ENCODE measurements around the gene COL5A1. TPM values are rescaled to one million over a fixed set of nuclear protein-coding genes. Genes with fewer than 3 reads are reported as not detected.
A peak's percentile ranks its signal among the peaks of the same experiment; 100 is the strongest.
"Not testable (repeated sequence)": the region's sequence is repeated elsewhere in the genome, so short reads cannot be mapped to it uniquely, and the experiment has no call there.

The COL5A1 gene
- total RNA-seq, 1 donor from 2014 or later, result 99.6 TPM

GRCh38 chr9:134681061-134681661 lies 39.6 kb downstream of the COL5A1 start:
- H3K9me3 ChIP-seq, result no peaks in the 10 kb centered on the region
- H3K4me1 ChIP-seq, result peaks cover 10 to 46% of the 10 kb centered on the region in 2 donors
- peak overlapping the region in 1 of 2 donors; percentile 19 for H3K4me3 ChIP-seq
- TF ChIP-seq CTCF (IDR thresholded peaks at IDR 0.05), result no peak
- no peak for DNase-seq (ENCODE audit: low spot score in 2 of 2)
- no peaks in the 10 kb centered on the region for H3K27me3 ChIP-seq
- peak overlapping the region; percentile 80 to 81 for H3K27ac ChIP-seq
- H3K36me3 ChIP-seq, result no peaks in the 10 kb centered on the region
- intact Hi-C loops (cut with DNase I), result no loop called here

- Histone ChIP-seq H3K4me3 (no peak overlapping the region), H3K36me3 (no peaks in the 10 kb centered on the region), H3K27me3 (no peaks in the 10 kb centered on the region), H3K9me3 (no peaks in the 10 kb centered on the region), H3K4me1 (peaks cover 10 to 44% of the 10 kb centered on the region in 2 donors), H3K27ac (peak overlapping the region; percentile 80 to 81)
- no peak for DNase-seq (ENCODE audit: low spot score in 2 of 2)
- intact Hi-C loops (cut with DNase I), result loop anchor here (2.0 kb wide), 1 partner anchor 19 kb away; no protein-coding TSS in a partner anchor
- TF ChIP-seq CTCF (IDR thresholded peaks at IDR 0.05), result peak in 2 of 3 experiments; percentile 4 to 13
Measured at GRCh38 chr9:134682026-134682425, 40.4 kb downstream of the COL5A1 start.

GRCh38 chr9:134682651-134683364 lies 41.2 kb downstream of the COL5A1 start:
- no peak for DNase-seq (ENCODE audit: low spot score in 2 of 2)
- Histone ChIP-seq H3K4me1 (peaks cover 10 to 44% of the 10 kb centered on the region in 2 donors), H3K4me3 (no peak overlapping the region), H3K27me3 (no peaks in the 10 kb centered on the region), H3K36me3 (no peaks in the 10 kb centered on the region), H3K27ac (peak overlapping the region; percentile 80 to 81), H3K9me3 (no peaks in the 10 kb centered on the region)
- TF ChIP-seq CTCF (IDR thresholded peaks at IDR 0.05), result no peak
- intact Hi-C loops (cut with DNase I), result loop anchor here (2.0 kb wide), 1 partner anchor 20 kb away; no protein-coding TSS in a partner anchor

- Histone ChIP-seq H3K9me3 (no peaks in the 10 kb centered on the region), H3K27ac (peak overlapping the region; percentile 80 to 81), H3K27me3 (no peaks in the 10 kb centered on the region), H3K4me1 (peaks cover 10 to 45% of the 10 kb centered on the region in 2 donors), H3K4me3 (no peak overlapping the region), H3K36me3 (no peaks in the 10 kb centered on the region)
- intact Hi-C loops (cut with DNase I), result loop anchor here (2.0 kb wide), 1 partner anchor 21 kb away; no protein-coding TSS in a partner anchor
- TF ChIP-seq CTCF (IDR thresholded peaks at IDR 0.05), result no peak
- peak in 1 of 2 donors; percentile 80 for DNase-seq (ENCODE audit: low spot score in 2 of 2)
Measured at GRCh38 chr9:134683714-134684374, 42.2 kb downstream of the COL5A1 start.

- no peak for DNase-seq (ENCODE audit: low spot score in 2 of 2)
- TF ChIP-seq CTCF (IDR thresholded peaks at IDR 0.05), result no peak
- H3K4me3 ChIP-seq, result no peak overlapping the region
- peaks cover 12 to 45% of the 10 kb centered on the region in 2 donors for H3K4me1 ChIP-seq
- H3K27ac ChIP-seq, result peak overlapping the region; percentile 80 to 81
- no peaks in the 10 kb centered on the region for H3K9me3 ChIP-seq
- intact Hi-C loops (cut with DNase I), result no loop called here
- H3K36me3 ChIP-seq, result no peaks in the 10 kb centered on the region
- H3K27me3 ChIP-seq, result no peaks in the 10 kb centered on the region
Measured at GRCh38 chr9:134684375-134684723, 42.7 kb downstream of the COL5A1 start.

- intact Hi-C loops (cut with DNase I); H3K9me3 ChIP-seq; H3K4me3 ChIP-seq; DNase-seq (ENCODE audit: low spot score in 2 of 2); H3K27me3 ChIP-seq; H3K36me3 ChIP-seq; H3K27ac ChIP-seq: not testable (repeated sequence)
- peaks cover 13 to 48% of the 10 kb centered on the region in 2 donors for H3K4me1 ChIP-seq
Measured at GRCh38 chr9:134684941-134685340, 43.3 kb downstream of the COL5A1 start.
